ENCODE measurements around the gene GPC6. TPM values are rescaled to one million over a fixed set of nuclear protein-coding genes. Genes with fewer than 3 reads are reported as not detected.

The GPC6 gene
- total and polyA plus RNA-seq, 12 donors: 0.15 to 5.4 (median 2.5) TPM

DNA sequence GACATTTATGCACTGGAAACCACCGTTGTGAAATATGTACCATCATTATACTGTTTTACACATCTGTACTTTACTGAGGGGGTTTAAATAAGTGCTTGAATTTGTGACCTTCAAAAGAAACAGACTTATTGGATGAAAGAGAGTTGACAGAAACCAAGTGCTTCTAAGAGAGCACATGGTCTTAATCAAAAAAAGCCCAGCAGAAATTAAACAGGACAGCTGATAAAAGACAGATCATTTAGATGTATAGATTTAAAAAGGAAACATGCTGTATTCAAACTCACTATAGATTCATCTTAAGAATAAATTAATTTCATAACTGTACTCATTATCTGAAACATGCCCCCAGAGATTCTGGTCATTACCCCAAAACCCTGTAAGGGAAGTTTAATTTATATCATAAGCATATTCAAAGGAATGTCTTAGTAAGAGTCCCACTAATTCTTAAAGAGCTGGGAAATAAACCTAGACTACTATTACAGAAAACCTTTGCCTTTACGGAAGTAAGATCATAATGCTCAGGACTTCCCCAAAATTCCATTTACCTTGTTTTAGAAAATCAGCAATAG lies 831.1 kb downstream of the GPC6 start:
- WGBS, 2 donors: 68 to 77% methylated on average over 2 of the region's 2 CpGs
- DNase-seq: no peak
- intact Hi-C loops (cut with DNase I): no loop called here

GRCh38 chr13:94058821-94059360 lies 832.3 kb downstream of the GPC6 start:
- Histone ChIP-seq H3K27ac (no peak overlapping the region), H3K36me3 (no peaks in the 10 kb centered on the region), H3K4me1 (no peaks in the 10 kb centered on the region), H3K27me3 (no peaks in the 10 kb centered on the region), H3K9me3 (no peaks in the 10 kb centered on the region), H3K4me3 (no peak overlapping the region)
- ATAC-seq (no peak), DNase-seq (no peak)
- intact Hi-C loops (cut with DNase I): no loop called here
- WGBS, 2 donors: 61 to 78% methylated on average over 2 of the region's 2 CpGs
- TF ChIP-seq CTCF (IDR thresholded peaks at IDR 0.05): no peak

More for the DNA sequence above, 831.1 kb downstream of the GPC6 start:
- Histone ChIP-seq H3K4me1 (no peaks in the 10 kb centered on the region), H3K27me3 (no peaks in the 10 kb centered on the region), H3K4me3 (no peak overlapping the region), H3K27ac (no peak overlapping the region), H3K36me3 (no peaks in the 10 kb centered on the region), H3K9me3 (no peaks in the 10 kb centered on the region)
- no peak for ATAC-seq
- TF ChIP-seq CTCF (IDR thresholded peaks at IDR 0.05): no peak

- Histone ChIP-seq H3K4me3 (no peak overlapping the region), H3K9me3 (no peaks in the 10 kb centered on the region), H3K27me3 (no peaks in the 10 kb centered on the region), H3K4me1 (no peaks in the 10 kb centered on the region), H3K36me3 (no peaks in the 10 kb centered on the region), H3K27ac (no peak overlapping the region)
- ATAC-seq (no peak), DNase-seq (no peak)
- WGBS, 2 donors: 54 to 68% methylated on average over 1 of the region's 1 CpG
- no peak for TF ChIP-seq CTCF (IDR thresholded peaks at IDR 0.05)
- intact Hi-C loops (cut with DNase I): no loop called here
These were observed 834.7 kb downstream of the GPC6 start for GRCh38 chr13:94061301-94061700.

DNA sequence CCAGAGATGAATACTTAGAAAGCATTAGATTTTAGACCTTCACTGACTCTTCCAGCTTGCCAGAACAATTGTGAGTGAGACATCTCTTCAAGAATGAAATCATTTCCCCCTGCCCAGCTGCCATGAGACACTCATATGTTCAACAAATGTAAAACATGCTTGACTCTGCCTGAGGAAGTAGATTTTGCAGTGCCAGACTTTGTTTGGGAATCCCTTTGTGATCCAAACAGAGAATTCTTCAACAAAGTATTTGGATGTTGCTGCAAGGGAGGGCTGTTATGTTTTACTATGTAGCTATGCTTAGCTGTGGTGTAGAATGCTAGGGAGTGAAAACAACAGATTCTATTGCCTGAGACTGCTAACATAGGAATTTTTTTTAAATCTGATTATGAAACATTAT lies 836.5 kb downstream of the GPC6 start:
- Histone ChIP-seq H3K27me3 (no peaks in the 10 kb centered on the region), H3K4me1 (no peaks in the 10 kb centered on the region), H3K36me3 (no peaks in the 10 kb centered on the region), H3K27ac (no peak overlapping the region), H3K4me3 (no peak overlapping the region), H3K9me3 (no peaks in the 10 kb centered on the region)
- DNase-seq (no peak), ATAC-seq (no peak)
- TF ChIP-seq CTCF (IDR thresholded peaks at IDR 0.05): no peak
- intact Hi-C loops (cut with DNase I): no loop called here

Measured in heart right ventricle (tissue), 16 donors.